A549 (cell line): ENCODE results near the gene LRRC47.

Experiments
- CHD4 ChIP-seq: fragments of 200-600 bp; sonication (generic); IDR thresholded peaks from 2 replicates; pipeline ENCODE4 v1.6.1; 2016; ENCODE audit warnings: antibody characterized with exemption, mild to moderate bottlenecking, borderline replicate concordance
- ESRRA ChIP-seq: fragments of 150-350 bp; IDR thresholded peaks from 2 replicates; pipeline ENCODE4 v1.6.1; 2014; ENCODE audit warnings: mild to moderate bottlenecking, low read length, borderline replicate concordance
- PHF8 ChIP-seq: fragments of 200-600 bp; sonication (generic); IDR thresholded peaks from 2 replicates; pipeline ENCODE4 v1.6.1; 2016; ENCODE audit warnings: low read depth, mild to moderate bottlenecking, antibody characterized with exemption, moderate library complexity, borderline replicate concordance
- POLR2A ChIP-seq: IDR thresholded peaks from 2 replicates; pipeline ENCODE4 v1.6.1; 2012; ENCODE audit warnings: mild to moderate bottlenecking, low read length
- TF ChIP-seq, protein P1 (sequence below): fragments of >200 bp; sonication (Bioruptor Twin); formaldehyde crosslinking; IDR thresholded peaks from 3 replicates; pipeline ENCODE4 v1.5.1; 2016

DNA sequence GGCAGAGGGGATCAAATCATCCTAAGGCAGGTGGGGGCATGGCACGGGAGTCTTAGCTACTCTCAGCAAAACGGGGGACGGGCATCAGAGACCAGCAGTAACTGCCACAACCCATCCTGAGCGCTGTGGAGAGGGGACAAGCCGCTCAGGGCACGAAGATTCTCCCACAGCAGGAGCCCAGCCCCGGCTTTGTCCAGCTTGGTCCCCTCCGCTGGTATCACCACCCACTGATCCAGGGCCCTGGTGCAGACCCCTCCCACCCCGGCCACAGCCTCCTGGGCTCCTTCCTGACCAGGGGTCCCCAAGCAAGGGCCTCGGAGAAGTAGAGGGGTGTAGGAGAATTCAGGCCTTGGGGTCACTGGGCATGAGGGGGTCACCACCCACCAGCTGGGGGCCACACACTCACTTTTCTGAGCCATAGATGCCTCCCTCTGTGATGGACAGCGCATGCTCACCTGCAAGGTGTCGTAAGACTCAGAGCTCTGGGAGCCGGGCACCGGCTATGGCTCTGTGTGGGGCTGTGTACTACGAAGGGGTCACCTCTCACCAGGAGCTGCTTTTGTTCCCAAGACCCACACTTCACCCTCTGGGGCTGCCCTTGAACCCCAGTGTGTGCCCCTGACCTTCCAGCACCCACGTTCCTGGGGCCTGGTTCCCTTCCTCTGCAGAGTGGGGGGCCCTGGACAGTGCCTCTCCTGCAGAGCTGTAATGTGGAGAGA lies 26.1 kb downstream of the LRRC47 start:
- TF ChIP-seq, protein P1, sequence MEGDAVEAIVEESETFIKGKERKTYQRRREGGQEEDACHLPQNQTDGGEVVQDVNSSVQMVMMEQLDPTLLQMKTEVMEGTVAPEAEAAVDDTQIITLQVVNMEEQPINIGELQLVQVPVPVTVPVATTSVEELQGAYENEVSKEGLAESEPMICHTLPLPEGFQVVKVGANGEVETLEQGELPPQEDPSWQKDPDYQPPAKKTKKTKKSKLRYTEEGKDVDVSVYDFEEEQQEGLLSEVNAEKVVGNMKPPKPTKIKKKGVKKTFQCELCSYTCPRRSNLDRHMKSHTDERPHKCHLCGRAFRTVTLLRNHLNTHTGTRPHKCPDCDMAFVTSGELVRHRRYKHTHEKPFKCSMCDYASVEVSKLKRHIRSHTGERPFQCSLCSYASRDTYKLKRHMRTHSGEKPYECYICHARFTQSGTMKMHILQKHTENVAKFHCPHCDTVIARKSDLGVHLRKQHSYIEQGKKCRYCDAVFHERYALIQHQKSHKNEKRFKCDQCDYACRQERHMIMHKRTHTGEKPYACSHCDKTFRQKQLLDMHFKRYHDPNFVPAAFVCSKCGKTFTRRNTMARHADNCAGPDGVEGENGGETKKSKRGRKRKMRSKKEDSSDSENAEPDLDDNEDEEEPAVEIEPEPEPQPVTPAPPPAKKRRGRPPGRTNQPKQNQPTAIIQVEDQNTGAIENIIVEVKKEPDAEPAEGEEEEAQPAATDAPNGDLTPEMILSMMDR, result no peak
- TF ChIP-seq ESRRA (no peak), PHF8 (no peak), POLR2A (no peak), CHD4 (no peak)
